ENCODE results near the gene ACVR1B.
"Not testable (repeated sequence)": the region's sequence is repeated elsewhere in the genome, so short reads cannot be mapped to it uniquely, and the experiment has no call there.

ACVR1B gene

GRCh38 chr12:51977320-51977753, 25.8 kb downstream of the ACVR1B start:
- peaks cover 4% of the 10 kb centered on the region for H3K4me1 ChIP-seq (ENCODE audit: control insufficient read depth, insufficient read depth, low read length)
- no peak overlapping the region for H3K9ac ChIP-seq (ENCODE audit: low read depth, low read length)
- H3K27me3 ChIP-seq (ENCODE audit: control insufficient read depth, insufficient read depth, low read length), result no peaks in the 10 kb centered on the region
- no peaks in the 10 kb centered on the region for H3K9me3 ChIP-seq (ENCODE audit: control insufficient read depth, insufficient read depth, low read length)
- H3K4me3 ChIP-seq (ENCODE audit: low read depth, low read length), result no peak overlapping the region
- H3K36me3 ChIP-seq (ENCODE audit: control insufficient read depth, insufficient read depth, low read length), result peaks cover 11% of the 10 kb centered on the region

- H3K36me3 ChIP-seq (ENCODE audit: control insufficient read depth, insufficient read depth, low read length), result peaks cover 13% of the 10 kb centered on the region
- H3K4me1 ChIP-seq (ENCODE audit: control insufficient read depth, insufficient read depth, low read length); H3K4me3 ChIP-seq (ENCODE audit: low read depth, low read length); H3K27me3 ChIP-seq (ENCODE audit: control insufficient read depth, insufficient read depth, low read length); H3K9ac ChIP-seq (ENCODE audit: low read depth, low read length); H3K9me3 ChIP-seq (ENCODE audit: control insufficient read depth, insufficient read depth, low read length): not testable (repeated sequence)
These were observed 27.8 kb downstream of the ACVR1B start for GRCh38 chr12:51979306-51979705.

- peaks cover 13% of the 10 kb centered on the region for H3K36me3 ChIP-seq (ENCODE audit: control insufficient read depth, insufficient read depth, low read length)
- H3K4me3 ChIP-seq (ENCODE audit: low read depth, low read length), result no peak overlapping the region
- H3K9ac ChIP-seq (ENCODE audit: low read depth, low read length), result no peak overlapping the region
- no peaks in the 10 kb centered on the region for H3K27me3 ChIP-seq (ENCODE audit: control insufficient read depth, insufficient read depth, low read length)
- H3K4me1 ChIP-seq (ENCODE audit: control insufficient read depth, insufficient read depth, low read length), result no peaks in the 10 kb centered on the region
- no peaks in the 10 kb centered on the region for H3K9me3 ChIP-seq (ENCODE audit: control insufficient read depth, insufficient read depth, low read length)
These were observed 28.7 kb downstream of the ACVR1B start for GRCh38 chr12:51980051-51980808.

- Histone ChIP-seq H3K36me3 (ENCODE audit: control insufficient read depth, insufficient read depth, low read length) (peaks cover 11% of the 10 kb centered on the region), H3K27me3 (ENCODE audit: control insufficient read depth, insufficient read depth, low read length) (no peaks in the 10 kb centered on the region), H3K9ac (ENCODE audit: low read depth, low read length) (no peak overlapping the region), H3K4me1 (ENCODE audit: control insufficient read depth, insufficient read depth, low read length) (no peaks in the 10 kb centered on the region), H3K4me3 (ENCODE audit: low read depth, low read length) (no peak overlapping the region), H3K9me3 (ENCODE audit: control insufficient read depth, insufficient read depth, low read length) (no peaks in the 10 kb centered on the region)
These were observed 29.3 kb downstream of the ACVR1B start for GRCh38 chr12:51980809-51981127.

- Histone ChIP-seq H3K9ac (ENCODE audit: low read depth, low read length) (no peak overlapping the region), H3K9me3 (ENCODE audit: control insufficient read depth, insufficient read depth, low read length) (no peaks in the 10 kb centered on the region), H3K4me3 (ENCODE audit: low read depth, low read length) (no peak overlapping the region), H3K36me3 (ENCODE audit: control insufficient read depth, insufficient read depth, low read length) (peaks cover 3% of the 10 kb centered on the region), H3K4me1 (ENCODE audit: control insufficient read depth, insufficient read depth, low read length) (no peaks in the 10 kb centered on the region), H3K27me3 (ENCODE audit: control insufficient read depth, insufficient read depth, low read length) (no peaks in the 10 kb centered on the region)
These were observed 33.2 kb downstream of the ACVR1B start for GRCh38 chr12:51984657-51985056.

GRCh38 chr12:51985154-51985835, 33.8 kb downstream of the ACVR1B start:
- Histone ChIP-seq H3K4me3 (ENCODE audit: low read depth, low read length) (no peak overlapping the region), H3K9me3 (ENCODE audit: control insufficient read depth, insufficient read depth, low read length) (no peaks in the 10 kb centered on the region), H3K9ac (ENCODE audit: low read depth, low read length) (no peak overlapping the region), H3K36me3 (ENCODE audit: control insufficient read depth, insufficient read depth, low read length) (peaks cover 3% of the 10 kb centered on the region), H3K27me3 (ENCODE audit: control insufficient read depth, insufficient read depth, low read length) (no peaks in the 10 kb centered on the region), H3K4me1 (ENCODE audit: control insufficient read depth, insufficient read depth, low read length) (no peaks in the 10 kb centered on the region)

GRCh38 chr12:51986834-51987233, 35.3 kb downstream of the ACVR1B start:
- no peaks in the 10 kb centered on the region for H3K4me1 ChIP-seq (ENCODE audit: control insufficient read depth, insufficient read depth, low read length)
- H3K9ac ChIP-seq (ENCODE audit: low read depth, low read length), result no peak overlapping the region
- no peaks in the 10 kb centered on the region for H3K27me3 ChIP-seq (ENCODE audit: control insufficient read depth, insufficient read depth, low read length)
- H3K9me3 ChIP-seq (ENCODE audit: control insufficient read depth, insufficient read depth, low read length), result no peaks in the 10 kb centered on the region
- H3K36me3 ChIP-seq (ENCODE audit: control insufficient read depth, insufficient read depth, low read length), result peaks cover 3% of the 10 kb centered on the region
- no peak overlapping the region for H3K4me3 ChIP-seq (ENCODE audit: low read depth, low read length)

GRCh38 chr12:51992246-51992645, 40.7 kb downstream of the ACVR1B start:
- H3K27me3 ChIP-seq (ENCODE audit: control insufficient read depth, insufficient read depth, low read length), result no peaks in the 10 kb centered on the region
- H3K4me3 ChIP-seq (ENCODE audit: low read depth, low read length), result no peak overlapping the region
- H3K36me3 ChIP-seq (ENCODE audit: control insufficient read depth, insufficient read depth, low read length), result peaks cover 4% of the 10 kb centered on the region
- H3K9me3 ChIP-seq (ENCODE audit: control insufficient read depth, insufficient read depth, low read length), result no peaks in the 10 kb centered on the region
- no peak overlapping the region for H3K9ac ChIP-seq (ENCODE audit: low read depth, low read length)
- H3K4me1 ChIP-seq (ENCODE audit: control insufficient read depth, insufficient read depth, low read length), result no peaks in the 10 kb centered on the region

GRCh38 chr12:51994539-51994820, 43.0 kb downstream of the ACVR1B start:
- Histone ChIP-seq H3K27me3 (ENCODE audit: control insufficient read depth, insufficient read depth, low read length) (no peaks in the 10 kb centered on the region), H3K4me1 (ENCODE audit: control insufficient read depth, insufficient read depth, low read length) (no peaks in the 10 kb centered on the region), H3K9ac (ENCODE audit: low read depth, low read length) (no peak overlapping the region), H3K36me3 (ENCODE audit: control insufficient read depth, insufficient read depth, low read length) (peaks cover 4% of the 10 kb centered on the region), H3K9me3 (ENCODE audit: control insufficient read depth, insufficient read depth, low read length) (no peaks in the 10 kb centered on the region), H3K4me3 (ENCODE audit: low read depth, low read length) (no peak overlapping the region)

GRCh38 chr12:51994959-51995358, 43.5 kb downstream of the ACVR1B start:
- H3K36me3 ChIP-seq (ENCODE audit: control insufficient read depth, insufficient read depth, low read length), result peaks cover 4% of the 10 kb centered on the region
- H3K4me3 ChIP-seq (ENCODE audit: low read depth, low read length), result no peak overlapping the region
- no peak overlapping the region for H3K9ac ChIP-seq (ENCODE audit: low read depth, low read length)
- H3K9me3 ChIP-seq (ENCODE audit: control insufficient read depth, insufficient read depth, low read length), result no peaks in the 10 kb centered on the region
- no peaks in the 10 kb centered on the region for H3K27me3 ChIP-seq (ENCODE audit: control insufficient read depth, insufficient read depth, low read length)
- no peaks in the 10 kb centered on the region for H3K4me1 ChIP-seq (ENCODE audit: control insufficient read depth, insufficient read depth, low read length)

GRCh38 chr12:51997136-51997535, 45.6 kb downstream of the ACVR1B start:
- Histone ChIP-seq H3K36me3 (ENCODE audit: control insufficient read depth, insufficient read depth, low read length) (peaks cover 8% of the 10 kb centered on the region), H3K9ac (ENCODE audit: low read depth, low read length) (no peak overlapping the region), H3K27me3 (ENCODE audit: control insufficient read depth, insufficient read depth, low read length) (no peaks in the 10 kb centered on the region), H3K4me1 (ENCODE audit: control insufficient read depth, insufficient read depth, low read length) (no peaks in the 10 kb centered on the region), H3K9me3 (ENCODE audit: control insufficient read depth, insufficient read depth, low read length) (no peaks in the 10 kb centered on the region), H3K4me3 (ENCODE audit: low read depth, low read length) (no peak overlapping the region)

- H3K9ac ChIP-seq (ENCODE audit: low read depth, low read length), result no peak overlapping the region
- peaks cover 4% of the 10 kb centered on the region for H3K36me3 ChIP-seq (ENCODE audit: control insufficient read depth, insufficient read depth, low read length)
- no peaks in the 10 kb centered on the region for H3K9me3 ChIP-seq (ENCODE audit: control insufficient read depth, insufficient read depth, low read length)
- peaks cover 35% of the 10 kb centered on the region for H3K27me3 ChIP-seq (ENCODE audit: control insufficient read depth, insufficient read depth, low read length)
- H3K4me3 ChIP-seq (ENCODE audit: low read depth, low read length), result no peak overlapping the region
- H3K4me1 ChIP-seq (ENCODE audit: control insufficient read depth, insufficient read depth, low read length), result peaks cover 11% of the 10 kb centered on the region
These were observed 51.6 kb downstream of the ACVR1B start for GRCh38 chr12:52003016-52003550.

All from iPS-15b (cell line).